Skeletal muscle satellite cell (primary cell): ENCODE results near the gene SIX2. TPM values are rescaled to one million over a fixed set of nuclear protein-coding genes. Genes with fewer than 3 reads are reported as not detected.
A peak's percentile ranks its signal among the peaks of the same experiment; 100 is the strongest.

Experiments used
- H3K27me3 ChIP-seq: 2 replicates; pipeline ENCODE4 v1.7.0; 2013; ENCODE audit warnings: low read length; ENCODE audit not compliant: control insufficient read depth, insufficient read depth
- H3K36me3 ChIP-seq: 2 replicates; pipeline ENCODE4 v1.7.0; 2013; ENCODE audit warnings: mild to moderate bottlenecking, control low read depth, low read length; ENCODE audit not compliant: insufficient read depth
- H3K4me1 ChIP-seq: 2 replicates; pipeline ENCODE4 v1.7.0; 2013; ENCODE audit warnings: low read length; ENCODE audit not compliant: control insufficient read depth, insufficient read depth
- H3K4me2 ChIP-seq: 2 replicates; pipeline ENCODE4 v1.7.0; 2013; ENCODE audit warnings: mild to moderate bottlenecking, low read length
- H3K4me3 ChIP-seq: 2 replicates; pipeline ENCODE4 v1.7.0; 2013; ENCODE audit warnings: low read length
- H3K9ac ChIP-seq: 2 replicates; pipeline ENCODE4 v1.7.0; 2013; ENCODE audit warnings: mild to moderate bottlenecking, low read depth, low read length, moderate library complexity
- H3K9me3 ChIP-seq: replicated peaks from 2 replicates; pipeline ENCODE4 v1.7.0; 2013; ENCODE audit warnings: mild to moderate bottlenecking, control low read depth, low read length
- total RNA-seq: library from RNA; depleted of rRNA; stranded (reverse); fragments of >200 nt; gene quantifications from 2 replicates; pipeline ENCODE4 v1.2.3, GENCODE V29; 2012; rRNA removed

SIX2 gene
- 9.6 and 13.5 TPM in 2 replicates for total RNA-seq

- Histone ChIP-seq H3K4me3 (peak within 1 kb of the TSS; percentile 88), H3K27me3 (no peaks in the 10 kb centered on the region), H3K36me3 (peaks cover 31% of the 10 kb centered on the region), H3K9me3 (no peaks in the 10 kb centered on the region), H3K9ac (peak within 1 kb of the TSS; percentile 96), H3K4me1 (peaks cover 41% of the 10 kb centered on the region), H3K4me2 (peak within 1 kb of the TSS; percentile 100)
These were observed at the start of gene SIX2 for GRCh38 chr2:45009303-45009927. Gene SIX2 (minus strand): TSS chr2:45009452. CDS start chr2:45009110, 342 bp downstream.

GRCh38 chr2:45055162-45055605 is 45.9 kb upstream of the SIX2 start:
- Histone ChIP-seq H3K27me3 (peaks cover 4% of the 10 kb centered on the region), H3K4me1 (no peaks in the 10 kb centered on the region), H3K36me3 (no peaks in the 10 kb centered on the region), H3K4me2 (no peak overlapping the region), H3K4me3 (no peak overlapping the region), H3K9me3 (no peaks in the 10 kb centered on the region), H3K9ac (no peak overlapping the region)

- Histone ChIP-seq H3K36me3 (no peaks in the 10 kb centered on the region), H3K4me2 (no peak overlapping the region), H3K4me1 (no peaks in the 10 kb centered on the region), H3K9me3 (no peaks in the 10 kb centered on the region), H3K4me3 (no peak overlapping the region), H3K27me3 (peaks cover 4% of the 10 kb centered on the region), H3K9ac (no peak overlapping the region)
These were observed 44.7 kb upstream of the SIX2 start for GRCh38 chr2:45053966-45054365.

GRCh38 chr2:45052388-45052928 is 43.2 kb upstream of the SIX2 start:
- Histone ChIP-seq H3K36me3 (no peaks in the 10 kb centered on the region), H3K9ac (no peak overlapping the region), H3K4me2 (no peak overlapping the region), H3K4me1 (peaks cover 2% of the 10 kb centered on the region), H3K4me3 (no peak overlapping the region), H3K9me3 (no peaks in the 10 kb centered on the region), H3K27me3 (peaks cover 4% of the 10 kb centered on the region)

- Histone ChIP-seq H3K4me2 (no peak overlapping the region), H3K9me3 (no peaks in the 10 kb centered on the region), H3K9ac (no peak overlapping the region), H3K27me3 (peaks cover 4% of the 10 kb centered on the region), H3K4me1 (peaks cover 12% of the 10 kb centered on the region), H3K36me3 (no peaks in the 10 kb centered on the region), H3K4me3 (no peak overlapping the region)
These were observed 40.5 kb upstream of the SIX2 start for GRCh38 chr2:45049569-45050336.

- Histone ChIP-seq H3K9me3 (no peaks in the 10 kb centered on the region), H3K4me1 (peaks cover 12% of the 10 kb centered on the region), H3K4me3 (no peak overlapping the region), H3K4me2 (no peak overlapping the region), H3K9ac (no peak overlapping the region), H3K36me3 (no peaks in the 10 kb centered on the region), H3K27me3 (peaks cover 4% of the 10 kb centered on the region)
These were observed 38.0 kb upstream of the SIX2 start for GRCh38 chr2:45047301-45047700.

- H3K4me3 ChIP-seq, result no peak overlapping the region
- no peaks in the 10 kb centered on the region for H3K9me3 ChIP-seq
- H3K4me2 ChIP-seq, result no peak overlapping the region
- peaks cover 4% of the 10 kb centered on the region for H3K27me3 ChIP-seq
- H3K36me3 ChIP-seq, result no peaks in the 10 kb centered on the region
- H3K9ac ChIP-seq, result no peak overlapping the region
- H3K4me1 ChIP-seq, result peaks cover 12% of the 10 kb centered on the region
These were observed 37.5 kb upstream of the SIX2 start for GRCh38 chr2:45046786-45047185.

- Histone ChIP-seq H3K27me3 (peaks cover 4% of the 10 kb centered on the region), H3K36me3 (no peaks in the 10 kb centered on the region), H3K4me2 (no peak overlapping the region), H3K4me3 (no peak overlapping the region), H3K9me3 (no peaks in the 10 kb centered on the region), H3K4me1 (peaks cover 12% of the 10 kb centered on the region), H3K9ac (no peak overlapping the region)
These were observed 36.5 kb upstream of the SIX2 start for GRCh38 chr2:45045706-45046105.

- H3K9me3 ChIP-seq, result no peaks in the 10 kb centered on the region
- no peaks in the 10 kb centered on the region for H3K36me3 ChIP-seq
- no peak overlapping the region for H3K4me3 ChIP-seq
These were observed 35.7 kb upstream of the SIX2 start for GRCh38 chr2:45044916-45045315.

GRCh38 chr2:45043174-45043573 is 33.9 kb upstream of the SIX2 start:
- Histone ChIP-seq H3K27me3 (peaks cover 4% of the 10 kb centered on the region), H3K4me3 (no peak overlapping the region), H3K9ac (no peak overlapping the region), H3K4me2 (no peak overlapping the region), H3K4me1 (peaks cover 24% of the 10 kb centered on the region), H3K9me3 (no peaks in the 10 kb centered on the region), H3K36me3 (no peaks in the 10 kb centered on the region)

More at GRCh38 chr2:45044916-45045315, 35.7 kb upstream of the SIX2 start:
- Histone ChIP-seq H3K9ac (no peak overlapping the region), H3K4me1 (peaks cover 20% of the 10 kb centered on the region), H3K4me2 (no peak overlapping the region), H3K27me3 (peaks cover 4% of the 10 kb centered on the region)

- H3K4me3 ChIP-seq, result no peak overlapping the region
- H3K36me3 ChIP-seq, result no peaks in the 10 kb centered on the region
- peaks cover 21% of the 10 kb centered on the region for H3K4me1 ChIP-seq
- H3K4me2 ChIP-seq, result no peak overlapping the region
- peaks cover 4% of the 10 kb centered on the region for H3K27me3 ChIP-seq
- H3K9ac ChIP-seq, result no peak overlapping the region
- no peaks in the 10 kb centered on the region for H3K9me3 ChIP-seq
These were observed 33.1 kb upstream of the SIX2 start for GRCh38 chr2:45042401-45042800.
